ENCODE data around the gene COG4.

Gene COG4

DNA sequence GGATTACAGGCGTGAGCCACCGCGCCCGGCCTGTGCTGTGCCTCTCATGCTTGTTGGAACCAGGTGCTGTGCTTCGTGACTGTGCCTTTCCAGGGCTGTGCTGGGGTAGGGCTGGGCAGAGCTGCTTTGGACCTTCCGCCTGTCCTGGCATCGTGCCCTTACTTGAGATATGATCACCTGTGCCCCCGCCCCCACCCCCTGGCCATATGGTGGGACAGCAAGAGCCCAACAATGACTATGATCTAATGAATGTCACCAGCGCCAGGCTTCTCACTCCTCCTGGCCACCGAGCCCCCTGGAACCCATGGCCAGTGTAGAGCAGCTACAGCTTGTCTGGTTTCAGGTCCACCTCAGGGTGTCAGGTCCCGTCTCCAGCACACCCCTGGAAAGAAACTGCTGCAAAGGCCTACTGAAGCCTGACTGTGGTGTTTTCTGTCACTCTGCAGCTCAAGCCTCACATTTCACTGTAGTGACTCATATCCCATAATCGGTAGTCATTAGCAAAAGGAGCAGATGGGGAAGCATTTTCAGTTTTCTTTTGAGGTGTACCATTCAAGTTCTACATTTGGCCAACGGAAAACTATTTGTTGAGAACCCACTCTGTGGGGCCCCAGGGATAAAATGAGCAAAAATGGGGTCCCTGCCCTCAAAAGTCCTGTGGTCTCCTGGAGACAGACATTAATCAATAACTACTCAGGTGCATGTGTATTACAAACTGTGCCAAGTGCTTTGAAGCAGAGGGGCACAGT lies 46.9 kb downstream of the COG4 start:
- no peak for DNase-seq

DNA sequence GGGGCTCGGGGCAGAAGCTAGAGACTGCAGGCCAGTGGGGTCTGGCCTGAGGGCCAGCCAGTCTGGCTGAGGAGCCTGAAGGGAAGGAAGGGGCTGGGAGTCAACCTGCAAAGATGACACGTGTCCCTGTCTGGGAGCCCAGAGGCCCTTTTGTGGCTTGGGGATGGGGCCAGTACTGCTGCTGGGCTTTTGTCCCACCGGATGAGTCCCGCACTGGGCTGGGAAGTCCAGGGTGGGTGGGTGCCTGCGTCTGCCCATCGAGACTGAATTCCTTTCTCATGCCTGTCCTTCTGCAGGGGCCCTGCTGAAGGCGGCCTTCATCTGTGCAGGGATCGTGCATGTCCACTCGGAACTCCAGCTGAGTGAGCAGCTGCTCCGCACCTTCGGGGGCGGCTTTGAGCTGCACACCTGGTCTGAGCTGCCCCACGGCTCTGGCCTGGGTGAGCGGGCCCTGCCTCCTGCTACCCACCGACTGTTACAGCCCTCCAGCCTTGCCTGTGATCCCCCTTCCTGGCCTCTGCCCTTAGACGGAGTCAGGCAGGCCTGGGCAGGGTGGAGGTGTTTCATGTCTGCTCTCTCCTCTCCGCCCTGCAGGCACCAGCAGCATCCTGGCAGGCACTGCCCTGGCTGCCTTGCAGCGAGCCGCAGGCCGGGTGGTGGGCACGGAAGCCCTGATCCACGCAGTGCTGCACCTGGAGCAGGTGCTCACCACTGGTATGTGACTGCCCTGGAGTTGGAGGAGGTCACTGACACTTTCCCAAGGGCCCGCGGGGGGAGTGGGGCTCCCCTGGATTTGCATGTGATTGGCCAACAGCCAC lies 48.1 kb downstream of the COG4 start:
- DNase-seq: no peak

DNA sequence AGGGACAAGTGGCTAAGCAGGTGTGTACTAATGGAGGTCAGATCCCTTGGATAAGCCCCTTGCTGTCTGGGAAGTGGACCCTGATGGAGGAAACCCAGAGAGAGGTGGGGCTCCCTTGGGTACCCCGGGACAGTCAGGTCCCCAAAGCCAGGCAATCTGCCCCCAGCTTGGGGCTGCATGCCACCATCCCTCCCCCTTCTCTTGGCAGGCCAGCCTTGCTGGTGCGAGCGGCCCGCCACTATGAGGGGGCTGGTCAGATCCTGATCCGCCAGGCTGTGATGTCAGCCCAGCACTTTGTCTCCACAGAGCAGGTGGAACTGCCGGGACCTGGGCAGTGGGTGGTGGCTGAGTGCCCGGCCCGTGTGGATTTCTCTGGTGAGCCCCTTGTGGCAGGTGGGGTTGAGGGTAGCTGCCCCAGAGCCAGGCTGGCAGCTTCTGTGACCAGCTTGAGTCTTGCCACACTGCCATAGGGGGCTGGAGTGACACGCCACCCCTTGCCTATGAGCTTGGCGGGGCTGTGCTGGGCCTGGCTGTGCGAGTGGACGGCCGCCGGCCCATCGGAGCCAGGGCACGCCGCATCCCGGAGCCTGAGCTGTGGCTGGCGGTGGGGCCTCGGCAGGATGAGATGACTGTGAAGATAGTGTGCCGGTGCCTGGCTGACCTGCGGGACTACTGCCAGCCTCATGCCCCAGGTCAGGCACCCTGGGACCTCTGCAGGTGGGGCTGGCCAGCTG lies 48.9 kb downstream of the COG4 start:
- DNase-seq: no peak

DNA sequence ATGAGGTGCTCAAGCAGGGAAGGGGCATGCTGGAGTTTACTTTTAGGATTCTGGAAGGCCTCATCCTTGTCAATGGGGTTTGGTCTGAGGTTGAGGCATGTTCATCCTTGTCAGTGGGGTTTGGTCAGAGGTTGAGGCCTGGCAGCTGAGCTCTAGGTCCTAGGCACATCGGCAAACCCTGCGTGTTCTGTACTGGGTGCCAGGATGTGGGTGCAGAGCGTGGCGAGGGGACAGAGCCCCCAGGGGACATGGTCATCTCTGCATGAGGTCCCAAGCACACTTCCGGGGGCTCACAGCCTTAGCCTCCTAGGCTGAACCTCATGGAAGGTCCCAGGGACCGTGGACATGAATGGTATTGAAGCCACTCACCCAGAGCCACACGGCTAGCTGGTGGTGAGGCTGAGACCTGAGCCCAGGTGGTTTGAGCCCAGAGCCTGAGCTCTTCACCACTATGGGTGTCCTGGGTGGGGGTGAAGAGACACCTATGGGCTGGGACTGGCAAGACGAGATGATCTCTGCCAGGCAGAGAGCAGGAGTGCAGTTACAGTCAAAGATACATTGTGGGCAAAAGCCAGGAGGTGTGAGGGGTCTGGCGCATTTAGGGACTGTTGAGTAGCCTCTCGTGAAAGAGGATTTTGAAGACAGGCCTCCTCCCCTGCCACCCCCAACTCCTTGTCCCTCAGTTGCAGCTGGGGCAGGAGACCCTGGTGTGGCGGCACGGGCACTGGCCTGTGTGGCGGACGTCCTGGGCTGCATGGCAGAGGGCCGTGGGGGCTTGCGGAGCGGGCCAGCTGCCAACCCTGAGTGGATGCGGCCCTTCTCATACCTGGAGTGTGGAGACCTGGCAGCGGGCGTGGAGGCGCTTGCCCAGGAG lies 49.7 kb downstream of the COG4 start:
- no peak for DNase-seq

DNA sequence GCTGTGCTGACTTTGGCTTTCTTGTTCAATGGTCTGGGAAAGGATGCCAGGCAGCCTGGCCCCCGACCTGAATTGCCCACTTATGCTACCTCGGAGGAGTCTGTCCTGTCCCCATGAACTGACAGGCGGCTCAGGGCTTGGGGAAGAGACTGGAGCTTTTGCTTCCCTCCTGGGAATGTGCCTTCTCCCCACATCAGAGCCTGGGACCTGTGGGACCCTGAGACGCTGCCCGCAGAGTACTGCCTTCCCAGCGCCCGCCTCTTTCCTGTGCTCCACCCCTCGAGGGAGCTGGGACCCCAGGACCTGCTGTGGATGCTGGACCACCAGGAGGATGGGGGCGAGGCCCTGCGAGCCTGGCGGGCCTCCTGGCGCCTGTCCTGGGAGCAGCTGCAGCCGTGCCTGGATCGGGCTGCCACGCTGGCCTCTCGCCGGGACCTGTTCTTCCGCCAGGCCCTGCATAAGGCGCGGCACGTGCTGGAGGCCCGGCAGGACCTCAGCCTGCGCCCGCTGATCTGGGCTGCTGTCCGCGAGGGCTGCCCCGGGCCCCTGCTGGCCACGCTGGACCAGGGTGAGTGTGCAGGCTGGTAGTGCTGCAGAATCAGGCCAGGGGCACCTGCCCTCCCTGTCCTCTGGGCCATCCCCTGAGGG lies 50.4 kb downstream of the COG4 start:
- DNase-seq: no peak

DNA sequence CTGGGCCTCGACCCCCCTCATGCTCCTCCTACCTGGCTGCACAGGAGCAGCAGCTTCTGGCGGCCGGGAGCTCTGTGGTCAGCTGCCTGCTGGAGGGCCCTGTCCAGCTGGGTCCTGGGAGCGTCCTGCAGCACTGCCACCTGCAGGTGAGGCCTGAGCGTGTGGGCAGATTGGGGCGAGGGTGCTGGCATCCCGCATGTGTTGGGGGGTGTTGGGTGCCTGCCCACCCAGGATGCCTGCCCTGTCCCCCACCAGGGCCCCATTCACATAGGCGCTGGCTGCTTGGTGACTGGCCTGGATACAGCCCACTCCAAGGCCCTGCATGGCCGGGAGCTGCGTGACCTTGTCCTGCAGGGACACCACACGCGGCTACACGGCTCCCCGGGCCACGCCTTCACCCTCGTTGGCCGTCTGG lies 52.4 kb downstream of the COG4 start:
- no peak for DNase-seq

DNA sequence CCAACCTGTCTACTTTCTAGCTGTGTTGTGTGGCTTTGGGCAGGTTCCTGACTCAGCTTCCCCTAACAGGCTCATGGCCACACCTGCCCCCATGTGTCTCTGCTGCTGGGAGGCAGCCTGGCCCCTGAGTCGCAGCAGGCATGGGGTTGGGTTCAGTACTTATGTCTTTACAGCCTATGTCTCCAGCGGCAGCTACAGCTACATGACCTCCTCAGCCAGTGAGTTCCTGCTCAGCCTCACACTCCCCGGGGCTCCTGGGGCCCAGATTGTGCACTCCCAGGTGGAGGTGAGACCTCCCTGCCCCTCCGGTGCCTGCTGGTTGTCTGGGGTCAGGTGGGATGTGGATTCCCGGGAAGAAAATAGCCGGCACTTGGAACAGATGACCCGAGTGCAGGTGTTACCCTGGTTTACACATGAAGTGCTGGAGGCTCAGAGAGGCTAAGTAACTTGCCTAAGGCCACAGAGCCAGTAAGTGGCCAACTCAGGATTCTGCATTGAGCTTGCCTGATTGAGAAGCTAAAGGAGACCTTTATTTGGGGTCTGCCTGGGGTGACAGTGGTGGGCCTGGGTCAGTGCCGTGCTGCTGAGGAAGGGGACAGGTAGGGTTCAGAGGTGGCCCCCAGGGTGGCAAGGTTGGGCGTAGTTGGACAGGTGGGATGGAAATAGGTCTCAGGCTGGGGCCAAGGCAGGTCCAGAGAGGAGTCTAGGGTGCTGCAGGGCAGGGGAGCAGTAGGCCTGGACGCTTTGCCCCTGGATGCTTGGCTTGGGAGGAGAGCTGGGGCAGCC lies 53.0 kb downstream of the COG4 start:
- DNase-seq: no peak

DNA sequence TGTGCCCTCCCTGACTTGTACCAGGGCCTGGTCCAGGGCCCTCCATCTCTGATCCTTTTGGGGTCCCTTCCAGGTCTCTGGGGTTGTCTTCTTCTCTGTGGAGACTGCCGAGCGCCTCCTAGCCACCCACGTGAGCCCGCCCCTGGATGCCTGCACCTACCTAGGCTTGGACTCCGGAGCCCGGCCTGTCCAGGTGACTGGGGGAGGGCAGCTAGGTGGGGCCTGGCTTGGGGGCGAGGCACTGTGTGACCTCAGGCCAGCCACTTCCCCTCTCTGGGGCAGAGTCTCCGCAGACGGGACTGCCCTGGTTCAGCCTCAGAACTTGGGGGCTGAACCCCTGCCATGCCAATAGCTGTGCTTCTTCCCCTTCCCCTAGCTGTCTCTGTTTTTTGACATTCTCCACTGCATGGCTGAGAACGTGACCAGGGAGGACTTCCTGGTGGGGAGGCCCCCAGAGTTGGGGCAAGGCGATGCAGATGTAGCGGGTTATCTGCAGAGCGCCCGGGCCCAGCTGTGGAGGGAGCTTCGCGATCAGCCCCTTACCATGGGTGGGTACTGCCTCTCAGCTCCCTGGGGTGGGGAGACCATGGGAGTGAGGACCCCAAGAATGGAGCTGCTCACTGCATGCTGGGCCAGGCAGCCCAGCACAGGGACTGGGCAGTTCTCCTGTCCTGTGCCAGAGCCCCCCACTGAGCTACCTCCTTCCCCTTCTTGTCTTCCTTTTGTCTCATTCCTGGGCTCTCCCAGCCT lies 54.4 kb downstream of the COG4 start:
- no peak for DNase-seq

DNA sequence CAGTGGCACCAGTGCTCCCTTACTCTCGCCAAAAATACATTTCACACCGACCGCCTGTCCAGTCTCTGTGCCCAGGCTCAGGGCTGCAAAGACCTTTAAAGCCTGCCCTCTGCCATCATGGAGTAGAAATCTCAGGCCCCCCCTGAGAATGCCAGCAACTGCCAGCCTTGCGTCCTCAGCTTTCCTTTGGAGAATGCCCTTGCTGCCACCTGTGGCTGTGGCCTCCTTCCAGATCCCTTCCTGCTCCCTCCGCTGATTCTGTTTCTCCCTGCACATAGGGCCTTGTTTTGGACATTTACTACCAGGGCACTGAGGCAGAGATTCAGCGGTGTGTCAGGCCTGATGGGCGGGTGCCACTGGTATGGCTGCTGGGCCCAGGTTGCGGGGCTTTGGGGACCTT lies 55.7 kb downstream of the COG4 start:
- DNase-seq: no peak

DNA sequence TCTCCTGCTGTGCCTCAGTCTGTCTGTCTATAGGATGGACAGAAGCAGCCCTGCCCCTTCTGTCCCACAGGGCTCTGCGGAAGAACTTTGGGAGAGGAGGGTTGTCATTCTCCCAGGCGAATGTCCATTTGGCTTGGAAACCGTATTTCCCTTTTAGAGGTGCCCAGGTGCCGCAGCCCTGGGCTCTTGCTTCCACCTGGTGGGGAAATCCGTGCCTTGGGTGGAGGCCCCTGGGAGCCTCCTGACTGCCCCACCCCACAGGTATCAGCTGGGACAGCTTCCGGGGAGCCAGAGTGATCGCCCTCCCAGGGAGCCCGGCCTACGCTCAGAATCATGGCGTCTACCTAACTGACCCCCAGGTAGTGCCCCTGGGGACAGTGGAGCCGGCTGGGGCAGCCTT lies 56.2 kb downstream of the COG4 start:
- no peak for DNase-seq

DNA sequence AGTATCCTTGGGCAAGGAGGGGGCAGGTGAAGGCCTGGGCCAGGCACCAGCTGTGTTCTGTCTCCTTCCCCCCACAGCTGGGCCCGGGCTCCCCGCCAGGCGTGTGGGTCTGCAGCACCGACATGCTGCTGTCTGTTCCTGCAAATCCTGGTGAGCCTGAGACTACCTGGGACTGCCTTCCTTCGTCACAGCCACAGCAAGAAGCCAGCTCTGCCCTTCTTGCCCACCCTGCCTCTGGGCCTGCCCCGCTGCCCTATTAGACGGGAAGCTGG lies 56.6 kb downstream of the COG4 start:
- no peak for DNase-seq

DNA sequence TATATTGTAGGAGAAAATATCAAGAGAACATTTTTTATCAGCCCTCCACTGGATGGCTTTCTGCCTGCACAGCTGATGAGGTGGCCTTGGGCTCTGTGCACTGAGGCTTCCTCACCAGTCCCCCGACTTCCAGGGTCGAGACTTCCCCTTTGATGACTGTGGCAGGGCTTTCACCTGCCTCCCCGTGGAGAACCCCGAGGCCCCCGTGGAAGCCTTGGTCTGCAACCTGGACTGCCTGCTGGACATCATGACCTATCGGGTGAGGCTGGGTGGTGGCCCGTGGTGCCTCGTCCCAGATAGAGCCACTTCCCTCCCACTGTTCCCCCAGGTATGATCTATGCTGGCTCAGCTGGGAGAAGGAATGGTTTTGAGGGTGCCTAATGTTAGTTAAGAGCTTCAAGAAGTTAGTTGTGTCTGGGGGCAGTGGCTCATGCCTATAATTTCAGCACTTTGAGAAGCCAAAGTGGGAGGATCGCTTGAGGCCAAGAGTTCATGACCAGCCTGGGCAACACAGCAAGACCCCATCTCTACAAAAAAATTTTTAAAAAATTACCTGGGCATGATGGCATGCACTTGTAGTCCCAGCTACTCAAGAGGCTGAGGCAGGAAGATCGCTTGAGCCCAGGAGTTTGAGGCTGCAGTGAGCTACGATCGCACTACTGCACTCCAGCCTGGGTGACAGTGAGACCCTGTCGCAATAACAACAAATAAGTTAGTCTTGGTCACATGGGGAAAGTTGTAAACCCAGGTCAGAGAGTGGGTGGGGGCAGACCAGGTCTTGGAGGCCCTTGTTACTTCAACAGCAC lies 57.2 kb downstream of the COG4 start:
- DNase-seq: no peak

DNA sequence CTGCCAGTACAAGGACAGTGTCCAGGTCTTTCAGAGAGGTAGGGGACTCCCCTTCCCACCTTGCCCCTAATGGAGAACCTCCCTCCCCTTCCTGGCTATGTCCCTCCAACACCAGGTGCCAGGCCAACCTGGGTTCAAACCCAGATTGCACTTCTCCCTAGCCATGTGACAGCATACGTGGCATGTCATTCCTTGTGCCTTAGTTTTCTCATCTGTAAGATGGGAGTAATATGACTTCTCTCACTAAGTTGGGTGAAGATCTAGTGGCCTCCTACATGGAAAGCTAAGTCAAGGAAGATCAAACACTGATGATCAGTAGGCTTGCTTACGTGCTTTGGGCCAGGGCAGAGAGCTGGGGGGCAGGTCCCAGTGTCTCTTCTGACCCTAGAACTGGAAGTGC lies 60.1 kb downstream of the COG4 start:
- DNase-seq: no peak

DNA sequence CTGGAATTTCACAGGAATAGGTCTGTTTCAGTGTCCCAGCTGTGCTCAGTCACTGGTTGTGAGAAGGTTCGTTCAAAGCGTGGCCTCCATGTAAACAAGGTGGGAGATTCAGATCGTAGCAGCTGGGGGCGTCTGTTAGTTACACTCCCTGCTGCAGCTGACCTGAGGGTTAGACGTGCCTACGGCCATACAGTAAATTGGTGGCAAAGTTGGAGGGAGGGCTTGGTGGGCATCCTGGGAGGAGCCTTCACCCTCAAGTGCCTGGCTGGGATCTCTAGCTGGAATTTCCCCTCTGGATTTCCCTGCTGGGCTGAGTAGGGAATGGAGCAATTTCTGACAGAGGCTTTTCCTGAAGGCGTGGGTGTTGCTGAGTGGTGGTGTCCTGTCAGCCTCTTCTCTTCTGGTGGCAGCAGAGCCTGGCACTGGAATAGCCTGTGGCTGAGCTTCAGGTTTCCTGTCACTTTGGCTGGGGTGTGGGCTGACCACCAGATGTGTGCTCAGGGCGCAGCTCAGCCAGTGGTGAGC lies 62.6 kb downstream of the COG4 start:
- DNase-seq: no peak

DNA sequence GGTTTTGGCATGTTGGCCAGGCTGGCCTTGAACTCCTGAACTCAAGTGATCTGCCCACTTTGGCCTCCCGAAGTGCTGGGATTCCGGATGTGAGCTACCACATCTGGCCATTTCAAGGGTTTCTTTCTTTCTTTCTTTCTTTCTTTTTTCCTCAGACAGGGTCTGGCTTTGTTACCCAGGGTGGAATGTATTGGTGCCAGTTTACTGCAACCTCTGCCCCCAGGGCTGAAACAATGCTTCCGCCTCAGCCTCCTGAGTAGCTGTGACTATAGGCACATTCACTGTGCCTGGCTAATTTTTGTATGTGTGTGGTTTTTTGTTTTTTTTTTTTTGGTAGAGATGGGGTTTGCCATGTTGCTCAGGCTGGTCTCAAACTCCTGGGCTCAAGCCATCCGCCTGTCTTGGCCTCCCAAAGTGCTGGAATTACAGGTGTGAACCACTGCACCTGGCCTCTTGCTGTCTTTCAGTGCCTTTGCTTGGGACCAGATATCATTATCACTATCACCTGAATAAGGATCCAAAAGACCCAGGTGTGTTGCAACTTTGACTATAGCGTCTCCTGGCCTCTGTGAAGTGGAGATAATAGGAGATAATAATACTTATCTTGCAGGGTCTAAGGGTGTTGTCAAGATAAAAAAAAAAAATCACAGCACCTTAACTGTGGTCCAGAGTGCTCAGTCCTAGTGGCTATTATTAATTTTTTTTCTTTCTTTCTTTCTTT lies 65.7 kb downstream of the COG4 start:
- no peak for DNase-seq

DNA sequence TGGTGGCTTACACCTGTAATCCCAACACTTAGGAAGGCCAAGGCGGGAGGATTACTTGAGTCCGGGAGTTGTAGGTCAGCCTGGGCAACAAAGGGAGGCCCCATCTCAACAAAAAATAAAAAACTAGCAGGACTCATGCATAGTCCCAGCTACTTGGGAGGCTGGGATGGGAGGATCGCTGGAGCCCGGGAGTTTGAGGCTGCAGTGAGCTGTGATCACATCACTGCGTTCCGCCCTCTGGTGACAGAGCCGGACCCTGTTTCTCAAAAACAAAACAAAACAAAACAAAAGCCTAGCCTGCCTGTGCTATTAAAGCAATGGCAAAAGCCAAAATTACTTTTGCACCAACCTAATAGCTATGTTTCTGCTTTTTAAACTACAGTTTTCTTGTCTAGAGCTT lies 67.4 kb downstream of the COG4 start:
- no peak for DNase-seq

DNA sequence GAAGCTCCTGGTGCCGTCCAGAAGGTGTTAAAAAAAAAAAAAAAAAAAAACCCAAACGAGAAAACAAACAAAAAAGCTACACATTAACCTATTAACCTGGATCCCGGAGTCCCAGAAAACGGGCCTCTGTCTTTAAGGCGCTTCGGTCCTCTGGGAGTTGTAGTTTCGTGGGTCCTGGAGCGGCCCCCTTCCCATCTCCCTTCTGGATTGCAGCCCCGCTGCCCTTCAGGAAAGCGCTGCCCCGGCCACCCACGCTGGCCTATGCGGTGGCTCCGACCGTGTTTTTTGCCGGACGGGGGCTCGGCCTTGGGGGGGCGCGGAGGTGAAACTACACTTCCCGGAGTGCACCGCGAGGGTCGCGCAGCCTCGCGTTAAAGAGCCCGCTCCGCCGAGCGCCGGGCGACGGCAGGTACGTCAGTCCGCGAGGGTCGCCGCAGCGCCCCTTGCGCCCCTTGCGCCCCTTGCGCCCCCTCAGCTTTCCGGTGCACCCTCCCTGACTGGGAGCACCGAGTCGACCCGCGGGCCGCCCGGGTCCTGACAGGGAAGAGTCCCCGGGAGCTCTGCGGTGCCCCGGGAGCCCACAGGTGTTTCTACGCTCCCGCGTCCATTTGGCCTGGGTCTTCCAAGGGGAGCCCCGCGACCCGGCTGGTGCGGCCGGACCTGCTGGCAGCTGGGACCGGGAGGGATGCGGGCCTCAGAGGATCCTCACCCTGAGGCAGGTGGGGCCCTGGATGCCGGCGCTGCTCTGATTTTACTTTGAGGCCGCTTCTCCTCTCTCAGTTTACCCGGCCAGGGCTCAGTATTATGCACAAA lies 68.9 kb downstream of the COG4 start, which contains the start of gene FCSK:
TSS of gene FCSK (plus strand) at position 374 of the 813 bp plus-strand sequence. CDS start 8,596 bp downstream, outside the sequence.
- DNase-seq: peak; percentile 50

DNA sequence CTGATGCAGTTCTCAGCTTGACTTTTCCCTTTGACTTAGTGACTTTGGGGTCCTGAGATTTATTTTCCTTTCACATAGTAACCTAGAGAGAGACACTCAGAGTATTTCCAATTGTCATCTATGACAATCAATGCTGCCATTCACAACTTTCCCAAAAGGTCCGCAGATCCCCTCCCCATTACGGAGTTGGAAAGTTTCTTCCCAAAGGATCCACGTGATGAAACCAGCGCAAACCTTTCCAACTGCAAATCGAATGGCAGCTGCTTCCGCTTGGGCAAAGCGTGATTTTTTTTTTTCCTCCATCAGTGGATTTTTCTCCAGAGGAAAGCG lies 69.5 kb downstream of the COG4 start:
- no peak for DNase-seq
